A549 treated with GW870086 at 1 μM for 4 hours (cell line): ENCODE data around the gene CTNNBL1. TPM values are rescaled to one million over a fixed set of nuclear protein-coding genes. Genes with fewer than 3 reads are reported as not detected.

ENCODE experiments used
- total RNA-seq: library from RNA; stranded (reverse); fragments of 200-300 nt; extraction: Qiagen RNA extraction; gene quantifications from 5 replicates; pipeline ENCODE4 v1.2.3, GENCODE V29; 2022; ENCODE audit warnings: low read depth

Gene CTNNBL1, protein sequence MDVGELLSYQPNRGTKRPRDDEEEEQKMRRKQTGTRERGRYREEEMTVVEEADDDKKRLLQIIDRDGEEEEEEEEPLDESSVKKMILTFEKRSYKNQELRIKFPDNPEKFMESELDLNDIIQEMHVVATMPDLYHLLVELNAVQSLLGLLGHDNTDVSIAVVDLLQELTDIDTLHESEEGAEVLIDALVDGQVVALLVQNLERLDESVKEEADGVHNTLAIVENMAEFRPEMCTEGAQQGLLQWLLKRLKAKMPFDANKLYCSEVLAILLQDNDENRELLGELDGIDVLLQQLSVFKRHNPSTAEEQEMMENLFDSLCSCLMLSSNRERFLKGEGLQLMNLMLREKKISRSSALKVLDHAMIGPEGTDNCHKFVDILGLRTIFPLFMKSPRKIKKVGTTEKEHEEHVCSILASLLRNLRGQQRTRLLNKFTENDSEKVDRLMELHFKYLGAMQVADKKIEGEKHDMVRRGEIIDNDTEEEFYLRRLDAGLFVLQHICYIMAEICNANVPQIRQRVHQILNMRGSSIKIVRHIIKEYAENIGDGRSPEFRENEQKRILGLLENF
- 56.1 to 76.4 TPM (median 65.1 TPM) in 5 replicates for total RNA-seq

DNA sequence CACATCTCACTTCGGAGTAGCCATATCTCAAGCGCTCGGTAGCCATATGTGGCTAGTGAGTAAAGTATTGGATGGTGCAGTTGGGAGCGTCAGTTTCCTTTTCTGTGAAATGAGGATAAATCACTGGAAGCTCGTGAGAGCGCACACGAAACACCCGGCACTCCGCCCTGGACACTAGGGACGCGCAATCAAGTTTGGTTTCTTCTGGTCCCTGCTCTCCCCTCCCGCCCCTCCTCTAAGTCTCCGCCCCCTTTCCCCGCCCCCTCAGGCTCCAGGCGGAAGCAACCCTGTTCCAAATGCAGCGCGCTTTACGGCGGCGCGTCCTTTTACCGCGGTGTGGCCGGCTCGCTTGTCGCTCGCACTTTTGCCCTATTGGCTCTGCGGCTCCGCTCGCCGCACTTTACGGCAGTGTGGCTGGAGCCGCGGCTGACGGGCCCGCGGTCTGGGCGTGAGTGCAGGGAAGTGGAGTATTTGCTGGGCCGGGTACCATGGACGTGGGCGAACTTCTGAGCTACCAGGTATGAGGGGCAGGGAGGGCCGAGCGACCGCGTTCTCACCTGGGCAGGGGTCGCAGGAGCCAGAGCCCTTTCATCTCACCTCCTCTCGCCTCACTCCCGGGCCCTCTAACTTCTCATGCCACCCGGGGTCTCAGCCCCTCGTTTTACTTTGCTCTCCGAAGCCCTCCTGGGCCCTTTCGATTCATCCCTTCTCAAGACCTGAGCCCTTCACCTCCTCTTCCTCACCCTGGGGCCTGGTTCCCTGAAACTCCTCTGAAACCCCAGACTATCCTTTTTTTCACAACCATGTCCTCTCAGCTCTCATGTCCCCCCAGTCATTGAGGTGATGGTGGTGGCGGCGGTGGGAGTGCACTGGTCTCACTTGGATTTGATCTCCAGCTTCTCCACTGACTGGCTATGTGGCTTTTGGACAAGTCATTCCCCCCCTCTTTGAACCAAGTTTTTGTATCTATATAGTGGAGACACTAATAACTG lies at the start of gene CTNNBL1:
TSS of gene CTNNBL1 (plus strand) at position 396 of the 992 bp plus-strand sequence. CDS start at position 489, 93 bp downstream.

DNA sequence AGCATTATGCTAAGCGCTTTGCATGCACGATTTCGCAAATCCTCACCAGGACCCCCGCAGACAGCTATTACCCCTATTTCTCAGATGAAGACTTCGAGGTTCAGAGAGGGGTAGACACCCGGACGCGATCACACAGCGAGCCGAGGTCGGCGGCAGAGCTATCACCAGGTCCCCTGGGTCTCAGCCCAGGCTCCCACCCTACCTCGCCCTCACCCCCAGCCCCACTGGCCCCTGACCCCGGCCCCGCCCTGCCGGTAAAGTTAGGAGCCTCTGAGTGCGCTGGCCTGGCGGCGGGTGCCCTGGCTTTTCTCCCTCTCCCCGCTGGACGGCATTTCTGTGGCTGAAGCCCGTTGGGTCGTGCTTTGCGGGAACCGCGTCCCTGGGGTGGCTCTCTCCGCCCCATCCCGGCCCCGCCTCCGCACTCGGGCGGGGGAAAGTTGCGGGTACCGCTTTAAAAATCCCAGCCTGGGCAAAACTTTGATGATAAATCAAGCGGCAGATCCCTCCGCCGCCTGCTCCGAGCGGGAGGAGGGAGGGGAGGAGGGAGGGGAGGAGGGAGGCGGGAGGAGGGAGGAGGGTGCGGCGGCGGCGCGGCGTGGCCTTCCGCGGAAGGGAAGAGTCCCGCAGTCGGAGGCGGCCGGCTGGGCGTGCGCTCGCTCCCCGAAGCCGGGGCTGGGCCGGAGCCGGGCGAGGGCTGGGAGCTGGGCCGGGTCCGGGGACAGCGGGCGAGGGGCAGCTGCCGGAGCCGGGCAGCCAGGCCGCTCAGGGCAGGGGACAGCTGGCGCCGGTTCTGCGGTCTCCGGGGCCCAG lies 208.9 kb downstream of the CTNNBL1 start, which contains the start of gene VSTM2L:
TSS of gene VSTM2L (plus strand) at position 624 of the 810 bp plus-strand sequence. CDS start 224 bp downstream, outside the sequence.

Other genes with a start within 250 kb of the CTNNBL1 start
- not detected in 5 replicates for gene NNAT, start 172.8 kb upstream of the CTNNBL1 start, total RNA-seq
- gene BLCAP, start 166.2 kb upstream of the CTNNBL1 start, total RNA-seq, result 43.2 to 55.3 TPM (median 50.9 TPM) in 5 replicates
- gene VSTM2L, start 209.1 kb downstream of the CTNNBL1 start, total RNA-seq, result 11.0 to 15.4 TPM (median 13.0 TPM) in 5 replicates